ENCODE data around the gene SBF2. TPM values are rescaled to one million over a fixed set of nuclear protein-coding genes. Genes with fewer than 3 reads are reported as not detected.
A peak's percentile ranks its signal among the peaks of the same experiment; 100 is the strongest.

SBF2 gene
- total and polyA plus RNA-seq, 3 donors from 2014 or later, result 27.8 to 52.8 (median 48.7) TPM

DNA sequence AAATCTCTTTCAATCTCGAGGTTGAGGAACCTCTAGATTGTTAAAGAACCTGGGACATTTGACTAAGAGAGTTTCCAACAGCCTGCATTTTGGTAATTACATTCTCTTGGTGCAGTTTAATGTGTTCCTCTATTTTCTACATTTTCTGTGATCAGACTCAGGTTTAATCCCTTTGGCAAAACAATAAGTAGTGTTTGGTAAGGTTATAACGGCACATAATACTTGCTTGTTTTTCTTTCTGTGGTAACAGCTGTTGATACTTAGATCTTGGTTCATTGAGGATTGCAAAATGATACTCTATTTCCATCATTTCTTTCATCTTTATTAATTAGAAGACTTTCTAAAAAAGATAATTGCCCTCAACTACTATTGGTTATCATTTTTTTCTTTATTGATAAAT is 271.3 kb downstream of the SBF2 start:
- Histone ChIP-seq H3K4me3 (no peak overlapping the region), H3K27ac (no peak overlapping the region), H3K27me3 (no peaks in the 10 kb centered on the region), H3K36me3 (ENCODE audit: low read depth, missing control alignments) (no peaks in the 10 kb centered on the region), H3K9me3 (no peaks in the 10 kb centered on the region), H3K4me1 (peaks cover 6% of the 10 kb centered on the region)
- WGBS, 2 donors, result 86 to 88% methylated on average over 2 of the region's 2 CpGs
- no peak for DNase-seq
- intact Hi-C loops (cut with DNase I; ENCODE audit: low total_unique reads), result no loop called here
- TF ChIP-seq POLR2A (IDR thresholded peaks at IDR 0.05), result no peak
- TF ChIP-seq, protein P1, sequence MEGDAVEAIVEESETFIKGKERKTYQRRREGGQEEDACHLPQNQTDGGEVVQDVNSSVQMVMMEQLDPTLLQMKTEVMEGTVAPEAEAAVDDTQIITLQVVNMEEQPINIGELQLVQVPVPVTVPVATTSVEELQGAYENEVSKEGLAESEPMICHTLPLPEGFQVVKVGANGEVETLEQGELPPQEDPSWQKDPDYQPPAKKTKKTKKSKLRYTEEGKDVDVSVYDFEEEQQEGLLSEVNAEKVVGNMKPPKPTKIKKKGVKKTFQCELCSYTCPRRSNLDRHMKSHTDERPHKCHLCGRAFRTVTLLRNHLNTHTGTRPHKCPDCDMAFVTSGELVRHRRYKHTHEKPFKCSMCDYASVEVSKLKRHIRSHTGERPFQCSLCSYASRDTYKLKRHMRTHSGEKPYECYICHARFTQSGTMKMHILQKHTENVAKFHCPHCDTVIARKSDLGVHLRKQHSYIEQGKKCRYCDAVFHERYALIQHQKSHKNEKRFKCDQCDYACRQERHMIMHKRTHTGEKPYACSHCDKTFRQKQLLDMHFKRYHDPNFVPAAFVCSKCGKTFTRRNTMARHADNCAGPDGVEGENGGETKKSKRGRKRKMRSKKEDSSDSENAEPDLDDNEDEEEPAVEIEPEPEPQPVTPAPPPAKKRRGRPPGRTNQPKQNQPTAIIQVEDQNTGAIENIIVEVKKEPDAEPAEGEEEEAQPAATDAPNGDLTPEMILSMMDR (IDR thresholded peaks at IDR 0.05), result no peak

DNA sequence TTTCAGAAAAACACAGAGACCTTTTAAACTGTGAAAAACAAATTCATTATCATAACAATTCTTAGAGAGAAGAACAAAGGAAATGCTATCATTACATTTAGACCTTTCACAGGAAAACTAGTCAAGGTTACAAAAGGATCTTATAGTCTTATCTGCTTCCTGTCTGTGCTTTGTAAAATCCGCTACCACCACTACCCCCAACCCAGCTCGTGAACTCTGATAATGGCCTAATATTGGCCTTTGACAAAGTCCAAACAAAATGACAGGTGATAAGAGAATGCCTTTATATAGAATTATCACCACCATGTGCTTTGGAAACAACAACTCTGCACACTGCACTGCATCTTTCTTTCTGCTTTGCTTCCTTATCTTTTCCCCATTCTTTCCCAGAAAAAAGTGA is 272.5 kb downstream of the SBF2 start:
- H3K27me3 ChIP-seq, result no peaks in the 10 kb centered on the region
- no peak overlapping the region for H3K27ac ChIP-seq
- H3K4me1 ChIP-seq, result peaks cover 6% of the 10 kb centered on the region
- intact Hi-C loops (cut with DNase I; ENCODE audit: low total_unique reads), result no loop called here
- no peak overlapping the region for H3K4me3 ChIP-seq
- DNase-seq, result no peak
- no peaks in the 10 kb centered on the region for H3K9me3 ChIP-seq
- WGBS, 2 donors, result 56% methylated on average over 2 of the region's 2 CpGs
- no peaks in the 10 kb centered on the region for H3K36me3 ChIP-seq (ENCODE audit: low read depth, missing control alignments)
- TF ChIP-seq, protein P1 (IDR thresholded peaks at IDR 0.05), result no peak
- no peak for TF ChIP-seq POLR2A (IDR thresholded peaks at IDR 0.05)

- 88% methylated on average over 7 of the region's 7 CpGs for WGBS, 2 donors
- Histone ChIP-seq H3K4me1 (peaks cover 6% of the 10 kb centered on the region), H3K27ac (no peak overlapping the region), H3K9me3 (no peaks in the 10 kb centered on the region), H3K4me3 (no peak overlapping the region), H3K27me3 (no peaks in the 10 kb centered on the region), H3K36me3 (ENCODE audit: low read depth, missing control alignments) (no peaks in the 10 kb centered on the region)
- peak; percentile 21 for DNase-seq
- intact Hi-C loops (cut with DNase I; ENCODE audit: low total_unique reads), result no loop called here
- no peak for TF ChIP-seq POLR2A (IDR thresholded peaks at IDR 0.05)
- TF ChIP-seq, protein P1 (IDR thresholded peaks at IDR 0.05), result no peak
Measured at GRCh38 chr11:10019906-10020682, 273.9 kb downstream of the SBF2 start.

DNA sequence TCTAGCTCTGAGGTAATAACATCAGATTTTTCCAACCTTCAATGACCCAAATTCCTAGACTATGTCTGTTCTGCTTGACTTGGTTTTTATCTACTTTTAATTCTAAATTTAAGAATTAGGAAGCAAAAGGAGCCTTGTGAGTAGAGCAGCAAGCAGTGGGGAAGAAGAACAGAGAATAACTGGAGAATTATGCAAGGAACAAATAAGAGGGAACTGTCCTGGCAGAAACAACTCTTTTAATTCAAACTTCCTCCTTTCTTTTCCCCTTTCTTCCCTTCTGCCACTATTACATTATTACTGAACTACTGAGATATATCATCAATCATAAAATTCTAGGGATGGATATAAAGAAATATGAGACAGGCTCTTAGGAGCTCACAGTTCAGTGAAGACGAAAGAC is 276.1 kb downstream of the SBF2 start:
- Histone ChIP-seq H3K27me3 (no peaks in the 10 kb centered on the region), H3K4me3 (no peak overlapping the region), H3K36me3 (ENCODE audit: low read depth, missing control alignments) (no peaks in the 10 kb centered on the region), H3K9me3 (no peaks in the 10 kb centered on the region), H3K27ac (no peak overlapping the region), H3K4me1 (peaks cover 6% of the 10 kb centered on the region)
- no peak for DNase-seq
- intact Hi-C loops (cut with DNase I; ENCODE audit: low total_unique reads), result no loop called here
- 90 to 100% methylated on average over 1 of the region's 1 CpG for WGBS, 2 donors
- TF ChIP-seq, protein P1 (IDR thresholded peaks at IDR 0.05), result no peak
- TF ChIP-seq POLR2A (IDR thresholded peaks at IDR 0.05), result no peak

GRCh38 chr11:10017050-10017449 is 277.0 kb downstream of the SBF2 start:
- no peaks in the 10 kb centered on the region for H3K36me3 ChIP-seq (ENCODE audit: low read depth, missing control alignments)
- H3K27me3 ChIP-seq, result no peaks in the 10 kb centered on the region
- intact Hi-C loops (cut with DNase I; ENCODE audit: low total_unique reads), result no loop called here
- WGBS, 2 donors, result 70 to 76% methylated on average over 1 of the region's 1 CpG
- no peak overlapping the region for H3K27ac ChIP-seq
- no peaks in the 10 kb centered on the region for H3K9me3 ChIP-seq
- DNase-seq, result no peak
- TF ChIP-seq, protein P1 (IDR thresholded peaks at IDR 0.05), result no peak
- TF ChIP-seq POLR2A (IDR thresholded peaks at IDR 0.05), result no peak
- no peak overlapping the region for H3K4me3 ChIP-seq
- H3K4me1 ChIP-seq, result peaks cover 6% of the 10 kb centered on the region
